Caki2 (cell line): ENCODE results near the gene KCTD15. TPM values are rescaled to one million over a fixed set of nuclear protein-coding genes. Genes with fewer than 3 reads are reported as not detected.

Source experiments
- DNase-seq: peaks from one replicate; pipeline ENCODE4 v3.0.0-alpha.2; 2015; ENCODE audit warnings: low read depth
- in situ Hi-C: cut with HindIII; loops from 2 replicates; pipeline ENCODE4 v1.10.0; 2016; ENCODE audit warnings: low sequenced_read_pairs, low pct_unique_long_range_greater_than_20kb, mixed read lengths
- total RNA-seq: library from RNA; depleted of rRNA; stranded (reverse); fragments of >200 nt; shearing (Covaris generic); gene quantifications from 2 replicates; pipeline ENCODE4 v1.2.3, GENCODE V29; 2014; ENCODE audit warnings: low replicate concordance; rRNA removed

KCTD15 gene, protein sequence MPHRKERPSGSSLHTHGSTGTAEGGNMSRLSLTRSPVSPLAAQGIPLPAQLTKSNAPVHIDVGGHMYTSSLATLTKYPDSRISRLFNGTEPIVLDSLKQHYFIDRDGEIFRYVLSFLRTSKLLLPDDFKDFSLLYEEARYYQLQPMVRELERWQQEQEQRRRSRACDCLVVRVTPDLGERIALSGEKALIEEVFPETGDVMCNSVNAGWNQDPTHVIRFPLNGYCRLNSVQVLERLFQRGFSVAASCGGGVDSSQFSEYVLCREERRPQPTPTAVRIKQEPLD
- total RNA-seq: 88.9 and 193 TPM in 2 replicates

DNA sequence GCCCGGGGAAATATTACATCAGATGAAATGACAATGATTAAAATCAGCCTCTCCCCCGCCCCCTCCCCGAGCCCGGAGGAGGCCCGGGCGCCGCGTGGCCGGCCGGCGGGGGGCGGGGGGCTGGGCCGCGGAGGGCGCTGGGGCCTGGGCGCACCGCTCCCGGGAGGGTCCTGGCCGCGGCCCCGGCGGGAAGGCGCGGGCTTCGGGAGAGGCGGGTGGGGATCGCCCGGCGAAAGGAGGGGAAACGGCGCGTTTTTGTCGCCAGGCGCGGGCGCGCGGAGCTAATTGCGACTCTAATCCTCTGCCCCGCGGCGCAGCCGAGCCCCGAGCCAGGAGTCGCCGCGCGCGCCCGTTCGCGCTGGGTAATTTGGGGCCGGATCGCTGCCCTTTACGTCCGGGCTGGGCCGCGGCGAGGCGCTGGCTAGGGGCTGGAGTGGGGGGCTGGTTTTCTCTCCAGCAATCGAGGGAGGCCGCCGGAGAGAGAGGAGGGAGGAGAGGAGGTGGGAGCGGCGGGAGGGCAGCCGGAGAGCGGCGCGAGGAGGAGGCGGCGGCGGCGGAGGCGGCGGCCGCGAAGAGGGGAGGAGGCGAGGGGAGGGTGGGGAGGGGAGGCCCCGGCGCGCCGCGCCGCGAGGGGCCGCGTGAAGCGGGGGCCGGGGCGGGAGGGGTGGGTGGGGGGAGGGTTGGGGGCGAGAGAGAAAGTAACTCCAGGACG is at the start of gene KCTD15:
Gene KCTD15 (plus strand): TSS at position 707 of the 712 bp plus-strand sequence. CDS start 3,585 bp downstream, outside the sequence.
- DNase-seq: peak; percentile 70
- in situ Hi-C loops: no loop called here

DNA sequence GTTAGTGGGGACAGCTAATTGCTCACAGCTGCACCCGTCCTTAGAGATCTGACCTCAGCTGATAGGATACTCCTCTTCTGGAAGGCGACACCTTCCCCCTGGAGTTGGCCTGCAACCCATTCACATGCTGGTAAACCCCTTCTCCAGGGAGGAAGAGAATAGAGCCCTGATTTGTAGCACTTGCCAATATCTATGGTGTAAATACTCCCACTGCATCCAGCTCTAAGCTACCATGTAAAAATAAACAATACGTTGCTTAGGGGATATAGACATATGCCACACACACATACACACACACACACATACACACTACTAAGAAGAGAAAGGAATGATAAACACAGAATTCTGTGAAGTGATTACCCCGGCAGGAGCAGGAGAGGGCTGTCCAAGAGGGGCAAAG is 49.4 kb upstream of the KCTD15 start:
- no peak for DNase-seq
- in situ Hi-C loops: no loop called here

DNA sequence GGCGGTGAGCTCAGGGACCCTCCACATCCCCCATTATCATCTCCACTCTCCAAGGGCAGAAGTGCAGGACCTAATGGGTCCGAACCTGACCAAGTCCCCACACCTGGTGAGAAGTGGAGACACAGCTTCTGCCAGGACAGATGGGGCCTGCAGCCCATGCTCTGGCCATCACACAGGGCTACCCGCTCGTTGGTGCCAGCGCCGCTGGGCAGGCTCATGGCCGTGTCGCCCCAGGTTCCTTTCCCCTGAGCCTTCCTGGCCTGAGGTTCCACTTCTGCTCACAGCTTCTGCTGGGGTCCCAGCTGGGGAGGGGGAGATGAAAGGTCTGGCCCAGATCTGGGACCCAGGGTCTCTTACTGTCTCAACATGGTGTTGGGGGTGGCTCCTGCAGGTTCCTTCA is 48.4 kb upstream of the KCTD15 start:
- in situ Hi-C loops: no loop called here

DNA sequence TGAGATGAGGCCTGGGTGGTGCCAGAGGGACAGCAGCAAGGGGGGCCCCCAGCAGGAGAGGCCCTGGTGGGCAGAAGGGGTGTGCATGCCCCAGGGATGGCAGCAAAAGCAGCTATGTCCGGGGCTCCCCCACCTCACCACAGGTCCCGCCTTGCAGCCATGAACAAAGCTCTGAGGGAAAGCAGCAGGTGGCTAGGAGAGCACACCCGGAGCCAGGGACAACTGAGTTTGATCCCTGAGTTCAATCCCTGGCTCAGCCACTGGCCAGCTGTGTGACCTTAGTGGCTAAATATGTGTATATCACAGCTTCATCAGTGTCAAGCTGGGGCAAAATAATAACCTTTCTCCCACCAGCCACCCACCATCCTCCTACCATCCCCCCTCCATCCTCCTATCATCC is 47.7 kb upstream of the KCTD15 start:
- in situ Hi-C loops: no loop called here
- no peak for DNase-seq

More for the DNA sequence above, 48.4 kb upstream of the KCTD15 start:
- no peak for DNase-seq

DNA sequence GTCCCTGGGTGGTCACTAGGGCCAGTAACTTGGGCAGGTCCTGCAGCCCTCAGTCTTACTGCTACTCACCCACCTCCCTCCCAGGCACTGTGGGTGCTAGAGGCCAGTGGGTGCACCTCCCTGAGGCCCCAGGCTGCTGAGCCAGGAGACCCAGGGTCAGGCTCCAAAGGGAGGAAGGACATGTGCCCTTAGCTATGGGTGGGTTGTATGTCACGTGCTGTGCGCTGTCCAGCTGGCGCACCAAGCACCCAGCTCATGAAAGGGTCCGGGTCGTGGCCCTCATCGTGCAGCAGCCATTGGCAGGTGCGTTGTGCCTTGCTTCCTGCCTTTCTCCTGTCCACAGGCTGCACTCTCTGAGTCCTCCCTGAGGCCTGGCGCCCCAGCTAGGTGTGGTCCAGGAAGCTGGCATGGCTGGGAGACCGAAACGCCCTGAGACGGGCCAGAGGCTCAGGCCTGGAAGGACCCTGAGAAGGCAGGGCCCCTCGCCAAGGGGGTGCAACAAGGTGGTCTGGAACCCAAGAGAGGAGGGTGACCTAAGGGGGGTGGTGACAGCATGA is 47.0 kb upstream of the KCTD15 start:
- DNase-seq: no peak
- in situ Hi-C loops: no loop called here

DNA sequence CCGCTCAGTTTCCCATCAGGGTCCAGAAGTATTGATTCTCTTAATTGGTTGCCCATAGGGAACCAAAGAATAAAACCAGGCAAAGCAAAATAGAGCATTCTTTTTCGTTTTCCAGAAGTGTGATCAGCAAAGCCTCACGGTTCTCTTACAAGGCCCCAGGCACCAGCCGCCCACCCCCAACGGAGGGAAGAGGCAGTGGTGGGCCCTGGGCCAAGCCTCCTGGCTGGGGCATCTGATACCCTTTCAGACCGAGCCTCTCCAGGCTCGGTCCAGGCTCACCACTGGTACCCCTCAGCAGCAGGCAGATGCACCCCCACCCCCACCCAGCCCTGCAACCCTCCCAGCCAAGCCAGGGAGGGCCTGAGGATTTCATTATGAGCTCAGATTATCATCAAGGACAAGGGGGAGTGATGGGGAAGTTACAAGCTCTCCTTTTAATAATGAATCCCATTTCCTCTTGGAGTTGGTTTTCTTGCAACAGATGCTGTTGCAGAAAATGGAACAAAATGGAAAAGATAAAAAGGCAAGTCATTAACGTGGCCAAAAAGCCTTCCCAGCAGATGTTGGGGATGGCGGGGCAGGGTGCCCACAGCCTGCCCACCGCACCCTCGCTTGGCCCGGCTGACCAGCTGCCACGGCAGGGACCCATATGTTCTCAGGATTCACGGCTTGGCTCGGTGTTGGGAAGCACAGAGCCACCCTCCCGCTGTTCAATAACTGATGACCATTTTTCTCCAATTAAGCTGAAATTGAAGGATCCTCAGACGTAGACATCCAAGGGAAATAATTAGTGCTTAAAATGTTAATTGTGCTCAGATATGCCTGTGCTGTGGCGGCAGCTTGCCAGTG is 45.9 kb upstream of the KCTD15 start:
- DNase-seq: no peak
- in situ Hi-C loops: no loop called here

DNA sequence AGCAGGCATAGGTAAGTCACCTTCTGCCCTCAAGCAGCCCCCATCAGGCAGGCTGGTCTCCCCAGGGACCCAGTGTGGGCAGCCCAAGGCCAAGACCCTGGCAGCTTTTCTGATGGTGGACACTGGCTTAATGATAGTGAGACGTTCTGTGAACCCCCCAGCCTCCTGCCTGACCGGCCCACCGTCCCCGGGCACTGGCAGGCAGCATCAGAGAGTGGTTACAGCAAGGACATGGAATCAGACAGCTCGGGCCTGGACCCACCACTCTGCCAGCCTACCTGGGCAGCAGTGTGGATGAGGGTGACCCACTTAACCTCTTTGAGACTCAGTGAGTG is 45.3 kb upstream of the KCTD15 start:
- in situ Hi-C loops: no loop called here
- DNase-seq: no peak

DNA sequence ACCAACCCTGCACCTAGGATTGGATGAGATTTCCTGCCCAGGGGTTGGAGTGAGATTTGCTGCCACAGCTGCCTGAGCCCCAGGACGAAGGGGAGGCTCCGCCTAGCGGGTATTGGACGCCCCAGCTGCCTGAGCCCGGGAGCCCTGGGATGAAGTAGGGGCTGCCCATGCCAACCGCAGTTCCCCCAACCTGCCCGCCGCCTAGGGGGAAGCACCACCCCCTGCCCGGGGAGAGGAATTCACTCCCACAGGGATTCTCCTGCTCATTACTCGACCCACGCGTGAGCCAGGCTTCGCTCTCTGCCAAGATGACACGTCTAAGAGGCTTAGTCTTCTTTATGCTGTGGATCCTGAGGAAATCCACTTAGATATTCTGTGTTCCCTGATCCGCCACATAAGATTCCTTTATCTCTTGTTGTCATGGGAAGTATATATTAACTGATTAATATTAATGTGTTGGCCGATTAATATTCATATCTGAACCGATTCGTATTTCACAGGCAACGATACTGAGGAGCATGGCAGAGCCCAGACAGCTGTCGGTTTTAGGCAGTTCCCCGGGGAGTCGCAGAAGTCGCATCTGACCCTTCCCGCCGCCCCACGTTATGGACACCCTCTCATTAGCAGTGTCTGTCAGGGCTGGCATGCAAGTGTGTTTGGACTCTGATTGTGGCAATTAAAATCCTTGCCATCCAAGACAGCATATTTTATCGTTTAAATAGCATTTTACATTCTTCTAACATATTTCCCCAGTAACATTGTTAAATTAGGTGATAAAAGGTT is 44.5 kb upstream of the KCTD15 start:
- in situ Hi-C loops: no loop called here
- DNase-seq: no peak

DNA sequence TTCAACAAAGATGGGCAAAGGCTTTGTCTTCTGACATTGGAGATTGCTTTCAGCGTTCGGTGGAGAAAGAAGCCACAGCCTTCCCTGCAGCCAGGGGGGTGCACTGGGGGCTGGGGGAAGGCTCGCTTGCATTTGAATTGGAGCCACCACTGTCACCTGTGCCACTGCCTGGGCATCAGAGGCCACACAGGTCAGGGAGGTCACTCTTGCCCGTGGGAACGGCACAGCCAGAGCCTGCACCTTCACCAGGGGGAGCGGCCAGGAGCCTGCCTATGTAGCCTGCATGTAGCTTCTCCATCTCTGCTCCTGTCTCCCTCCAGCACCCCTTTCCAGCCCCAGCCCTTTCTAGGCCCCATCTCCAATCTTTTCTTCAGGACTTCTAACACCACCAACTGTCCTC is 43.7 kb upstream of the KCTD15 start:
- in situ Hi-C loops: no loop called here
- no peak for DNase-seq

DNA sequence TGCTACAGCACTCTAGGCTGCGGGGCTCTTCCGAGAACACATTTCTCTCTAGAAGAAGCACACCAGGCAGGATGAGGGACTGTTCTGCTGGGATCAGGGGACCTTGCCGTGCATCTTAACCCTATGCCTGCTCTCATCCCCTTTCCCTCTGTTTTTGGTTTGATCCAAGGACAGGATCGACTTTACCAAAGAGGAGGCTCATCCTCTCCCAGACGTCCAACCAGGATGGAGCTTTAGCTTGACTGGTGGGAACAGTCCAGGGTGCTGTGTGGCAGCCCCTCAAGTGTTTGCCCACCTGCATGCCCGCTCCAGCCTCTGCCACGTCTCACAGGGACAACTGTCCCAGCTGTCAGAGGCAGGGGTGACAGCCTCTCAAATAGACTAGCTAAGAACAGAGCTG is 42.3 kb upstream of the KCTD15 start:
- in situ Hi-C loops: no loop called here
- no peak for DNase-seq

DNA sequence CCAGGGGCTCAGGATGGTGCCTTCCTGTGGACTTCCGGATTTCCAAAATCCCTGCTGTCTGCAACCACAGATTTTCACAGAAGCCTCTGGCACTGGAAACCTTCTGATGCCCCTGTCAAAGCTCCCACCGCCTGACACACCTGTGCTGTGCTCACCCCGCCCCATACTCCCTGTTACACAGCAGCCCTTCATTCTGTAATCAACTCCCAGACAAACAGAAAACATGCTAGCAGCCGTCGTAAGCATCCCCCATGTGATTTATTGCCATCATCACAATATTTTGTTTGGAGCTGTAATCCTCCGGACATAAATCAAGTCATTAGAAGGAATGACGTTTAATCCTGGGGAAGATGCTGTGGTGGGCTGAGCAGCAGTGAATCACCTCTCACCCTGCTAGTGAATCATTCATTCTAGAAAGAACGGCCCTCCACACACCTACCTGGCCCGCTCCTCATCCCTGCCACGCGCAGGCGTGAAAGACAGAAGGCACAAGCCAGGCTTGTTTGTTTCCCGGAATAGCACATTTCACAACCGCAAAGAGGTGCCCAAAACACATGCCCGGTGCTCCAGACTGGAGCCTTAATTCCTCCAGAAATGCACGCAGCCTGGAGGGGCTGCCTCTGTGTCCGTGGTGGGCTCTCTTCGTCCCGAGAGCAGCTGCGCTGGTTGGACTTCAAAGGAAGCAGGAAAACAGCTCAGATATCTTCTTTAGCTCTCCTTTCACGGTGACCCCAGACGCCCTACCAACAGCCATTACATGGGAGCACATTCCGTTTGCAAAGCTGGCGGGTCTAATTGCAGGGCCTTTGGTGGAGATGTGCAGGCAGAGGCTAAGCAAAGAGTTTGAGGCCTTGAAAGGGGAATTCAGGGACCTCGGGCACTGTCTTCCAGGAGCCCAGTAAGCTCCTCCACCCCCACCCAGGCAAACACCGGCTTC is 41.3 kb upstream of the KCTD15 start:
- in situ Hi-C loops: no loop called here
- DNase-seq: no peak

DNA sequence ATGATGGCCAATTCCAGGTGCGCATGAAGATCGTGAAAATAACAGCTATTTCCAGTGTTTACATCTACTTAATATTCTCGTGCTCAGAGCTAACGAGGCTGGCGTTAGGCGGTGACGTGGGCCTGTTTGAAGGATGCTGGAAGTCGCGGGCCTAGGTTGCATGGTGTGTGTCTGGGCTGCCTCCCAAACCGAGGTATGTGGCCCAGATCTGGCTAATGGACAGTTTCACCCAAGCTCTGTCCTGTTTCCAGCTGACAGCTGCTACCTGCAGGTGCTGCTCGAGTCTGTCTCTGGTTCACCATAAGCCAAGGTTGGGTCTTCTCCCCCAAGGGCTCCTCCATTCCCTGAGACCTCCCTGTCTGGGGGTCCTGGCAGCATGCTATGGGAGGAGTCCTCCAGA is 40.5 kb upstream of the KCTD15 start:
- no peak for DNase-seq

DNA sequence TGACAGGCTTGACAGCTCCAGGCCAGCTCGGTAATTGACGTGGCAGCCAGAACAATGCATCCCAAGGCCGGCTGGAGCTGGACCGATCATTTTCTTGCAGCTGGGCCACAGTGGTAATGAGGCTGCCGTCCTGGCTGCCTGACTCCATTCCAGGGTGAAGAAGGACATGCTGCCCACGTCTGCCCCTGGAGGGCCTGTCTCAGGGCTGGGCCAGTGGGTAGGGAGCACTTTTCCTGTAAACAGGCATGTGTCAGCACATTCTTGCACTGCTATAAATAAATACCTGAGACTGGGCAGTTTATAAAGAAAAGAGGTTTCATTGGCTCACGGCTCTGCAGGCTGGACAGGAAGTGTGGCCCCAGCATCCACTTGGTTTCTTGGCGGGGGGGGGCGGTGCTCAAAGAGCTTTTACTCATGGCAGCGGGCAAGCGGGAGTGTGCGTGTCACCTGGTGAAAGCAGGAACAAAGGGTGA is 38.1 kb upstream of the KCTD15 start:
- DNase-seq: peak; percentile 75
- in situ Hi-C loops: no loop called here

More for the DNA sequence above, 40.5 kb upstream of the KCTD15 start:
- in situ Hi-C loops: no loop called here

DNA sequence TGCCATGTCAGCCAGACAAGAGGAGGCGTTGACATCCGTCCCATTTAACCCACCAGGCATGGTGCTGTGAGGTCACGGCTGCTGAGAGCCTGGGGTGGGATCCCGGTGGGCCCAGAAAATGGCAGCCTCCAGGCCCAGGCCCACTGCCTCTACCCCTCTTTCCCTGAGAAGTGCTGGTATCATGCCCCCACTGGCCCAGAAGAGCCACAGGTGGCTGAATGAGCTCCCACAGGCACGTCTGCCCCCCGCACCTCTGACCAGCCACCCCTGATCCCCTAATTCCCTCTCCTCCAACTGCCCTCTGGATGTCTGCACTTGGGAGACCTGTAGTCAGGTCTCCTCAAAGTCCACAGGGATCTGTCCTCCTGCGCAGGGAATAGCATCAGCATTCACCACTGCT is 37.3 kb upstream of the KCTD15 start:
- no peak for DNase-seq
- in situ Hi-C loops: no loop called here

DNA sequence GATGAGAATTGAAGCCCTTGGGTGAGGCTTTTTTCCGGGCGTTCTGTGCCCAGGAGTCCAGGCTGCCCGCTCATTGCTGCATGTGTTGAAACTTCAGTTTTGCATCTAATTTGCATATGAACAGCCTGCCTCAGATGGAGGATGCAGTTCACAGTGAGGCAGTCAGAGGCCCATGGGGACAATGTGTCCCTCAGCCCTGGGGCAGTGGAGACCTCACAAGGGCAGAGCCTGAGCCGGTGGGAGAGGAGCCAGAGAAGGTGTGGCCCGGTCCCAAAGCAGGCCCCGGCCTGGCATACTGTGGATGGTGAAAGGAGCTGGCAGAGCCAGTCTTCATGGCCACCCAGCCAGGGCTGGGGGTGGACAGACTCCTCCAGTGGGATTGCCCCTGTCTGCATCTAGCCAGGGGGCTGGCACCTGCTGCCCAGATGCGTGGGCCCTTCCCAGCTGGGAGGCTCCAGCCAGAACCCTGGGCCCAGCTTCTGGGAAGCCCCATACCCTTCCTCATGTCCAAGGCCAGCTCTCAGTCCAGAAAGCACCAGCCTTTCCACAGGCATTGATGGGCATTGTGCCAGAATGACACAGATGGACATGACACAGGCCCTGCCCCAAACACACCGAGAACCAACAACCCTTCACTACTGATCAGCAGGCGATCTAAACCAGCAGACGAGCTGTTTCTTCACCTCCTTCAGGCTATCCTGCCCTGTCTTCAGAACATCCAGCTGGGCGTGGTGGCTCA is 32.9 kb upstream of the KCTD15 start:
- in situ Hi-C loops: no loop called here

DNA sequence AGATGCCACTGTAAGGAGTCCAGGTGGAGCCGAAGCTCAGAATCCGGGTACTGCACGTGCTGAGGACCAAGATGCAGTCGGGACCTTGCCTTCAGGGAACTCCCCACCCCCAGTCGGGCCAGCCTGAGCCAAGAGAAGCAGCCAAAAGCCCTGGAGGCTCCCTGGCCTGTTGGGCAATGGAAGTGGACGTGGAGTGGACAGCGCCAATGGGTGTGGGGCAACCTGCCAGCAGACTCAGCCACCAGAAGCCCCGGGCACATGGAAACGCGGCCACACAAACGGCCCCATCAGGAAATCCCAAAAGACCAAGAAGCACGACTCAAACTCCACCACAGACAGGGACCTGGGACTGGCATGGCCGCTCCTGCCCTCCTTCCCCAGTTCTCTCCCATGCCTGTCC is 30.0 kb upstream of the KCTD15 start:
- in situ Hi-C loops: no loop called here
- DNase-seq: no peak

More for the DNA sequence above, 32.9 kb upstream of the KCTD15 start:
- no peak for DNase-seq
